Urinary bladder (tissue), 4 donors: ENCODE results near the gene NUMA1. TPM values are rescaled to one million over a fixed set of nuclear protein-coding genes. Genes with fewer than 3 reads are reported as not detected.

Experiments used
- DNase-seq: peaks from one replicate; pipeline ENCODE4 v3.0.0-alpha.2; 2015; ENCODE audit errors: extremely low spot score
- H3K27ac ChIP-seq: one replicate; pipeline ENCODE4 v1.5.1; 2013; ENCODE audit warnings: low read depth, mild to moderate bottlenecking, moderate library complexity
- H3K36me3 ChIP-seq: one replicate; pipeline ENCODE4 v1.6.1; 2013; ENCODE audit warnings: mild to moderate bottlenecking, moderate library complexity; ENCODE audit not compliant: insufficient read depth
- H3K4me1 ChIP-seq: one replicate; pipeline ENCODE4 v1.6.1; 2013; ENCODE audit warnings: mild to moderate bottlenecking, moderate library complexity; ENCODE audit not compliant: insufficient read depth
- H3K4me3 ChIP-seq: one replicate; pipeline ENCODE4 v1.5.1; 2013; ENCODE audit warnings: low read depth, low read length
- WGBS: extraction: QIAGEN DNeasy Blood & Tissue Kit; methylation state at CpG from one replicate; pipeline ENCODE4 v1.1.7; 2013; 5-methylcytosine and 5-hydroxymethylcytosine counted together
- polyA plus RNA-seq: library from polyadenylated mRNA; stranded (reverse); fragments of 200-250 nt; gene quantifications from one replicate; pipeline ENCODE4 v1.2.3, GENCODE V29; 2013
- total RNA-seq: library from RNA; depleted of rRNA; stranded (reverse); fragments of >200 nt; gene quantifications from one replicate; pipeline ENCODE4 v1.2.3, GENCODE V29; 2014
- donor health status: healthy with polysubstance abuse.
- donor health status: healthy.

The NUMA1 gene
- total and polyA plus RNA-seq, 2 donors: 193 to 219 TPM

DNA sequence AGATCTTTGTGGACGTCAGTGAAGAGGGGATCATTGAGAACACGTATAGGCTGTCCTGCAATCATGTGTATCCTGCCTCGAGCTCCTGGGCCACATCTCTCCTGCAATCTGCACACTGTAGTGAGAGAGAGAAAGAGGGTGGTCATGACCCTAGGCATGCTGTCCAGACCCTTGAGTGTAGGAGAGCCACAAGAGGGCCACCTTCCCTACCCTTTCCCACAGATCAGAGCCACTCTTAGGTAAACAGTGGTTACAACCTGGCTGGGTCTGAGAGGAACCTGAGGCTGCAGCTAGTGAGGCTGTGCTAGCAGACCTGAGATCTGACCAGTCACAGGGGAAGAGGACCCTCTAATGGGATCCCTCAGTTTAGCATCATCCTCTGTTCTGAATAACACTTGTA is 85.6 kb downstream of the NUMA1 start:
- Histone ChIP-seq H3K36me3 (no peaks in the 10 kb centered on the region), H3K4me1 (no peaks in the 10 kb centered on the region), H3K4me3 (no peak overlapping the region), H3K27ac (no peak overlapping the region)
- no peak for DNase-seq
- WGBS: 88% methylated on average over 3 of the region's 3 CpGs

GRCh38 chr11:71992136-71992730 is 88.1 kb downstream of the NUMA1 start:
- DNase-seq: no peak
- no peak overlapping the region for H3K27ac ChIP-seq
- WGBS: 87% methylated on average over 3 of the region's 3 CpGs
- H3K36me3 ChIP-seq: no peaks in the 10 kb centered on the region
- H3K4me3 ChIP-seq: no peak overlapping the region
- H3K4me1 ChIP-seq: no peaks in the 10 kb centered on the region

- WGBS: 92% methylated on average over 3 of the region's 3 CpGs
These were observed 88.8 kb downstream of the NUMA1 start for GRCh38 chr11:71991494-71991893.

GRCh38 chr11:71990701-71991100 is 89.6 kb downstream of the NUMA1 start:
- 32% methylated on average over 3 of the region's 3 CpGs for WGBS
- no peak for DNase-seq
- H3K4me1 ChIP-seq: no peaks in the 10 kb centered on the region
- H3K27ac ChIP-seq: no peak overlapping the region
- H3K36me3 ChIP-seq: no peaks in the 10 kb centered on the region
- no peak overlapping the region for H3K4me3 ChIP-seq

More at GRCh38 chr11:71991494-71991893, 88.8 kb downstream of the NUMA1 start:
- DNase-seq: no peak
- Histone ChIP-seq H3K36me3 (no peaks in the 10 kb centered on the region), H3K4me3 (no peak overlapping the region), H3K4me1 (no peaks in the 10 kb centered on the region), H3K27ac (no peak overlapping the region)

DNA sequence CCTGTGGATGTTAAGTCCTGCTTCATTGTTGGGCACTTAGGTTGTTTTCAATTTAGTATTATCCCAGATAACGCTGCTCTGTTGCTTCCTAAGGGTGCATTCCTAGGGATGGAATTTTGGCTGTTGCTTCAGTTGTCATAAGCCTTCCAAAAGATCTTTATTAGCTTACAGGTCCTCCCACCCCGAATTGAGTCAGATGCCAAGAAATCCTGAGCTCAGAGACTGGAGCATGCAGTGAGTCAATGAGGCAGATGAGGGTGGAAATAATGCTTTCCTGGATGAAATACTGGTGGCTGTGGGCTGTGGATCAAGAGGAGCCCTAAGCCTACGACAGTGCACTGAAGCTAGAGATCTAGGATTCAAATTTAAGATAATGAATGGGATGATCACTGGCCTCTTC is 92.3 kb downstream of the NUMA1 start:
- no peaks in the 10 kb centered on the region for H3K4me1 ChIP-seq
- no peak for DNase-seq
- WGBS: 25% methylated on average over 3 of the region's 3 CpGs
- H3K4me3 ChIP-seq: no peak overlapping the region
- H3K36me3 ChIP-seq: no peaks in the 10 kb centered on the region
- H3K27ac ChIP-seq: no peak overlapping the region

DNA sequence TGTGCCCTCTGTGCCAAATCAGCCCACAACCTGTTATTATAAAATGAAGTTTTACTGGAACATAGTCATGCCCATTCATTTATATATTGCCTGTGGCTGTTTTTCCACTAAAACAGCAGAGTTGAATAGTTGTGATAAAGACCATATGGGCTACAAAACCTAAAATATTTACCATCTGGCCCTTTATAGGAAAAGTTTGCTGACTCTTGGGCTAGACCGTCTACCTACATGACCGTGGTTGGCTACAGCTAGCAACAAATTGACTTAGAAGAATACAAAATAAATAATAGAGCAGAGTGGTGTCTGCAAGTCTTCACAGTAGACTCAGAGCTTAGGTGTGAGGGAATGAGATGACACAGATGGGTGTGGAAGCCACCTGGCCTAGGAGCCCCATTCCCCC is 92.8 kb downstream of the NUMA1 start:
- WGBS: 11% methylated on average over 2 of the region's 2 CpGs
- H3K4me1 ChIP-seq: no peaks in the 10 kb centered on the region
- H3K4me3 ChIP-seq: no peak overlapping the region
- no peak overlapping the region for H3K27ac ChIP-seq
- no peaks in the 10 kb centered on the region for H3K36me3 ChIP-seq
- DNase-seq: no peak

DNA sequence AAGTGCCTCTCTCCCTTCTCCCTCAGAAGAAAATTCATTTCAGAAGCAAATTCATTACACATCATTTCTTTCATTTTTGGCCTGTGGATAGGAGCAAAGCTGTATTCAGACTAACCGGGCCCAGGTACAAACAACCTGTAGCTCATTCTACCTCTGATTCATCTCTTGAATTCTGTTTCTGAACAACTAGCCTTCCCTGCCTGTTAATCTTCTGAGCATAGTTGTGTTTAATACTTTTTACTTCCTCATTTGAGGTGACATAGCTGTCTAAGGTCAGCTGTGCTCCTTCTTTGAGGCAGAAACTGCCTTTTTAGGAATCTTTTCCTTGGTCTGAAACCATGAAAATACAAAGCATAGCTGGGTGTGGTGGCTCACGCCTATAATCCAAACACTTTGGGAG is 94.2 kb downstream of the NUMA1 start:
- no peaks in the 10 kb centered on the region for H3K36me3 ChIP-seq
- H3K27ac ChIP-seq: no peak overlapping the region
- no peak overlapping the region for H3K4me3 ChIP-seq
- DNase-seq: no peak
- H3K4me1 ChIP-seq: no peaks in the 10 kb centered on the region
- 81% methylated on average over 2 of the region's 2 CpGs for WGBS

DNA sequence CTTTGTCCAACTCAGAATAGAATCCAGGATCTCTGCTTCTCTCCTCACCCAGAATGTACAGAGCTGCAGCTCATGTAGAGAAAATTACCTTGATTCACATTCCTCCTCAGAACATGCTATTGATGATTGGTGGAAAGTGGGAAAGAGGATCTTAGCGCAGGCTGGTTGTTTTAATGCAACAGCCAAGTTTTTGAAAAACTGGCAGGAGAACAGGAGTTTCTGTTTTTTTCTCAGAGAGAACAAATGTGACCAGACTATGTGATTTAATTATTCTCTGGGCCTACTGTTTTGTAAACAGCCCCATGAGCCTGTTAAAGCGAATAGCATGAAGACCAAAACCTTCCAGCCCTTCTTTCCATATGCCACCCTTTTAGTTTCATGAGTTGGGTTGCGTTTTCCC is 100.7 kb downstream of the NUMA1 start:
- H3K36me3 ChIP-seq: no peaks in the 10 kb centered on the region
- H3K27ac ChIP-seq: no peak overlapping the region
- 88% methylated on average over 3 of the region's 3 CpGs for WGBS

DNA sequence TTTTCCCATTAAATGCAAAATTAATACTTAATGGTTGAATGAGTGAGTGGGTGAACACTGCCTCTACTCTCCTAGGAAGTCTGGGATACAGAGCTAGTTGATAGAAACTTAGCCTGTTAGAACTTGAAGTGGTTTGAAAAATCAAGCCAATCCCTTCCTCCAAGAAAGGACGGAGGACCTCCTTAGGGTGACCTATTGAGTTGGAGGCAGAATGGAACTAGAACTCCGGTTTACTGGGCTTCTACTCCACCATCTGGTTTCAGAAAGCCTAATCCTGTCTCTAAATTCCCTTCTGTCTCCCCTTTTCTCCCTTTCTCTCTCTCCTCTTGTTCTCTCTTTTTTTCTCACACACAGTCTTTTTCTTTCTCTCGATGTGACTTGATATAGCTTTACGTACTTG is 101.2 kb downstream of the NUMA1 start:
- Histone ChIP-seq H3K27ac (no peak overlapping the region), H3K36me3 (no peaks in the 10 kb centered on the region), H3K4me3 (no peak overlapping the region), H3K4me1 (no peaks in the 10 kb centered on the region)
- no peak for DNase-seq
- WGBS: 95% methylated on average over 4 of the region's 4 CpGs

More for the DNA sequence above, 100.7 kb downstream of the NUMA1 start:
- Histone ChIP-seq H3K4me3 (no peak overlapping the region), H3K4me1 (no peaks in the 10 kb centered on the region)
- DNase-seq: no peak

- 50% methylated on average over 7 of the region's 7 CpGs for WGBS
- no peaks in the 10 kb centered on the region for H3K36me3 ChIP-seq
- no peak overlapping the region for H3K4me3 ChIP-seq
- H3K27ac ChIP-seq: no peak overlapping the region
- no peak for DNase-seq
- H3K4me1 ChIP-seq: no peaks in the 10 kb centered on the region
These were observed 102.5 kb downstream of the NUMA1 start for GRCh38 chr11:71977743-71978418.

DNA sequence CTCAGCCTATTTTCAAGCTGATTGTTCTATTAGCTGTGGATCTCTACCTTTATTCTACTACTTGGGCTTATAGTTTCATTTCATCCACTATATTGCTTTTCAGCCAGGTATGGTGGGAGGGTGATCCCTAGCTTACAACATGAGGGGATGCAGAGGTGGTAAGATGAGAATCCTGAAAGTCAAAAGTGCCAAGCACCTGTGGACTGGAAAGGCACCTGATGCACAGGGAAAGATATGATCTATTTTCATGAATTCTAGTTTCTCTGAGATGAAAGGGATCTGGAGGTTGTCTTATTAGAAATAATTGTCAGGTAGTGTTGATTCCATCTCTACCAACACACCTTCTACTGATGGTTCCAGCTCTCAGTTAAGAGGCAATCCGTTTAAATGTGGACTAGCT is 103.3 kb downstream of the NUMA1 start:
- 75% methylated on average over 1 of the region's 1 CpG for WGBS

GRCh38 chr11:71976551-71976950 is 103.8 kb downstream of the NUMA1 start:
- DNase-seq: no peak
- 92% methylated on average over 5 of the region's 5 CpGs for WGBS
- H3K36me3 ChIP-seq: no peaks in the 10 kb centered on the region
- H3K27ac ChIP-seq: no peak overlapping the region
- no peak overlapping the region for H3K4me3 ChIP-seq
- H3K4me1 ChIP-seq: no peaks in the 10 kb centered on the region

More for the DNA sequence above, 103.3 kb downstream of the NUMA1 start:
- no peaks in the 10 kb centered on the region for H3K4me1 ChIP-seq
- no peak overlapping the region for H3K4me3 ChIP-seq
- no peak overlapping the region for H3K27ac ChIP-seq
- no peak for DNase-seq
- no peaks in the 10 kb centered on the region for H3K36me3 ChIP-seq

DNA sequence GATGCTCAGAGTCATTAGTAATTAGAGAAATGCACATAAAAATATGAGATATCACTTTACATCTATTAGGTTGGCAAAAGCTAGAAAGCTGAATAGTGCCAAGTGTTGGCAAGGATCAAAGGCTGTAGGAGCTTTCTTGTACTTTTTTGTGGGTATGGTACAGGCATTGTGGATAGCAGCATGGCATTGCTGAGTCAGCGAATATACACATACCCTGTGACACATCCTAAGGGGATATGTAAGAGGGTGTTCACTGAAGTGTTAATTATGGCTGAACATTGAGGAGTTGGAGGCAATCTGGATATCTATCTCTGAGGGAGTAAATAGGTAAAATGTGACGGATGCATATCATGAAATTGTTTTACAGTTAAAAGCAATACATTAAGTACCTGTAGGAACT is 108.7 kb downstream of the NUMA1 start:
- Histone ChIP-seq H3K4me3 (no peak overlapping the region), H3K27ac (no peak overlapping the region), H3K36me3 (peaks cover 2% of the 10 kb centered on the region), H3K4me1 (no peaks in the 10 kb centered on the region)
- 95% methylated on average over 2 of the region's 2 CpGs for WGBS
- DNase-seq: no peak

DNA sequence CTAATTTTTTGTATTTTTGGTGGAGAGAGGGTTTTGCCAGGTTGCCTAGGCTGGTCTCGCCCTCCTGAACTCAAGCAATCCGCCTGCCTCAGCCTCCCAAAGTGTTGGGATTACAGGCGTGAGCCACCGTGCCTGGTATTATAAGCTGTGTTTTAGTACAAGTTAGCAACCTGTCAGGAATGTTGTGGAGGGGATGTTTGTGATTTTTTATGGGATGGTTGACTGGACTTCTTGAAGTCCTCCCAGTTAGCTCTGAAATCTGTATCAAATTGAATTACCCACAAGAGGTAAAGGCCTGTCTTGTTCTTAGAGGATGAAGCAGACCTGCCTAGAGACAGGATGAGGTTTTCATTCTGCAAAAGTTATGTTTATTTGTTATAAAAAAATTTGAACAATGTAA is 115.7 kb downstream of the NUMA1 start:
- peaks cover 2% of the 10 kb centered on the region for H3K36me3 ChIP-seq
- DNase-seq: no peak
- 92% methylated on average over 4 of the region's 4 CpGs for WGBS
- H3K4me3 ChIP-seq: no peak overlapping the region
- no peak overlapping the region for H3K27ac ChIP-seq
- H3K4me1 ChIP-seq: no peaks in the 10 kb centered on the region
